HepG2 (cell line): ENCODE results near the gene ZNF638. TPM values are rescaled to one million over a fixed set of nuclear protein-coding genes. Genes with fewer than 3 reads are reported as not detected.

ENCODE experiments used
- ARID2 ChIP-seq: sonication (generic); formaldehyde crosslinking; IDR thresholded peaks from 2 replicates; pipeline ENCODE4 v1.8.1; 2022; ENCODE audit warnings: mild to moderate bottlenecking, missing genetic modification reagents, borderline replicate concordance
- KLF11 ChIP-seq: IDR thresholded peaks from 2 replicates; pipeline ENCODE4 v1.6.1; 2016; ENCODE audit warnings: missing compliant biosample characterization
- NFRKB ChIP-seq: fragments of 450-650 bp; IDR thresholded peaks from 2 replicates; pipeline ENCODE4 v1.6.1; 2017
- NR2F2 ChIP-seq: IDR thresholded peaks from 2 replicates; pipeline ENCODE4 v1.6.1; 2012; ENCODE audit warnings: low read depth, inconsistent platforms, borderline replicate concordance
- TBP ChIP-seq: sonication (generic); formaldehyde crosslinking; IDR thresholded peaks from 2 replicates; pipeline ENCODE4 v1.5.0; 2020; ENCODE audit warnings: missing genetic modification reagents
- THAP11 ChIP-seq: IDR thresholded peaks from 2 replicates; pipeline ENCODE4 v1.6.1; 2016; ENCODE audit warnings: missing biosample characterization, missing genetic modification reagents
- TSC22D2 ChIP-seq: sonication (generic); formaldehyde crosslinking; IDR thresholded peaks from 2 replicates; pipeline ENCODE4 v1.5.1; 2020; ENCODE audit warnings: missing genetic modification reagents, mild to moderate bottlenecking, borderline replicate concordance
- ZBTB7B ChIP-seq: sonication (generic); formaldehyde crosslinking; IDR thresholded peaks from 2 replicates; pipeline ENCODE4 v1.4.0; 2020; ENCODE audit warnings: missing genetic modification reagents
- ZNF101 ChIP-seq: sonication (generic); formaldehyde crosslinking; IDR thresholded peaks from 2 replicates; pipeline ENCODE4 v1.4.0; 2020; ENCODE audit warnings: mild to moderate bottlenecking, low read depth, missing genetic modification reagents, borderline replicate concordance
- ZNF605 ChIP-seq: sonication (generic); formaldehyde crosslinking; IDR thresholded peaks from 2 replicates; pipeline ENCODE4 v1.8.0; 2022; ENCODE audit warnings: mild to moderate bottlenecking, missing genetic modification reagents
- ZNF883 ChIP-seq: sonication (generic); formaldehyde crosslinking; IDR thresholded peaks from 2 replicates; pipeline ENCODE4 v1.5.1; 2020; ENCODE audit warnings: mild to moderate bottlenecking, missing genetic modification reagents; ENCODE audit errors: not compliant biosample characterization
- polyA plus RNA-seq, 8 experiments: library from polyadenylated mRNA; depleted of rRNA in 3 of 8; stranded (reverse) in 7 of 8; unstranded in 1 of 8; fragments of >200 nt; fragmentation: Illumina TruSeq in 4 of 8; extraction: Trizol in 4 of 8; gene quantifications; 2 replicates each; pipeline versions ENCODE4 v1.2.1 to v1.2.3, GENCODE V29; 2011 to 2016; ENCODE audit warnings: low read depth in 4 of 8, missing spikeins in 1 of 8, mixed read lengths in 1 of 8; ENCODE audit not compliant: insufficient read depth in 1 of 8
- total RNA-seq, 5 experiments: library from RNA; depleted of rRNA; stranded (reverse); fragments of >200 nt; fragmentation: Illumina TruSeq; extraction: Trizol; gene quantifications; 2 replicates each; pipeline ENCODE4 v1.2.3, GENCODE V29; 2016; ENCODE audit warnings: low read depth in 1 of 5
- TF ChIP-seq, protein P1 (sequence below): sonication (generic); formaldehyde crosslinking; IDR thresholded peaks from one replicate; pipeline ENCODE4 v1.5.1; 2020; ENCODE audit warnings: mild to moderate bottlenecking, missing genetic modification reagents; ENCODE audit errors: not compliant biosample characterization
- TF ChIP-seq, protein P2 (sequence below): sonication (generic); formaldehyde crosslinking; IDR thresholded peaks from 2 replicates; pipeline ENCODE4 v1.5.0; 2020; ENCODE audit warnings: mild to moderate bottlenecking, missing genetic modification reagents, moderate library complexity
- TF ChIP-seq, protein P3 (sequence below): sonication (generic); formaldehyde crosslinking; IDR thresholded peaks from 2 replicates; pipeline ENCODE4 v1.4.0; 2020; ENCODE audit warnings: mild to moderate bottlenecking, missing genetic modification reagents
- TF ChIP-seq, protein P4 (sequence below): sonication (generic); formaldehyde crosslinking; IDR thresholded peaks from 2 replicates; pipeline ENCODE4 v1.5.0; 2020; ENCODE audit warnings: missing genetic modification reagents, mild to moderate bottlenecking, borderline replicate concordance

Gene ZNF638
- total and polyA plus RNA-seq, 2 of the 13 experiments (the other 11 are each of a cell fraction or from before 2014, with no cell fraction given), result 92.7 to 144 TPM

DNA sequence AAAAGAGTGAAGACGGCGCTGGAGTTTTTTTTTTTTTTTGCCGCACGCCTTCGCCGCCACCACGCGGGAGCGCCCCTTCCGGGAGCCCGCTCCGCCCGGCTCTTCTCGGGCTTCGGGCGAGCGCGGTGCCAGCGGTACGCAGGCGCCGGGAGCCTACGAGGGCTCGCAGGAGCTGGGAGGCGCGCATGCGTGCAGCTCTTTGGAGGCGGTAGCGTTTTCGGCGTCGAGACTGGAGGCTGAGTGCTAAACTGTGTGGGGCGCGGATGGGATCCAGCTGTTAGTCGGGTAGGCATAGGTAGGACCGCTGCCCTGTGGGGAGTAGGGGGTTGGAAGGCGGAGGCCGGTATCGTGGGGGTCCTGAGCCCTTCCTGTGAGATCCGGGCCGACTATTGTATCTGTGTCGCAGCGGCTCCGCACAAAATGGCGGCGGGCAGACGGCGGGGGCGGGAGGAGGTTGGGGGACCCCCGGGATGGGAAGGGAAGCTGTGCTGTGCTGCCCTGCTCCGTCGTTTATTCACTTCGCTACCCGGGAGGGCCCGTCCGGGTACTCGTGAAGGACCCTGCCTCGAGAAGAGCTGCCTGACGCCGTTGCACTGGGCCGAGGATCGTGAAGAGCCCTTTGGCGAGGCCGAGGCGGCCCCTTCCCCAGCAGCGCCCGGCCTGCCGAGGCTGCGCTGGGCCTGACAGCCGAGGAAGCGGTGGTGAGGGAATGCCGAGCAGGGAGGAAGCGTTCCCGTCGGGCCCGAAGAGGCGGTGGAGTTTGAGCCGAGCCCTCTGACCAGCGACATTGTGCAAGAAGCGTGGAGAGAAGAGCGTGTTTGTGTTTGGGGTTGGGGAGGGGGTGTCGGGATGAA is at the start of gene ZNF638 (continued):
- TF ChIP-seq, protein P1, sequence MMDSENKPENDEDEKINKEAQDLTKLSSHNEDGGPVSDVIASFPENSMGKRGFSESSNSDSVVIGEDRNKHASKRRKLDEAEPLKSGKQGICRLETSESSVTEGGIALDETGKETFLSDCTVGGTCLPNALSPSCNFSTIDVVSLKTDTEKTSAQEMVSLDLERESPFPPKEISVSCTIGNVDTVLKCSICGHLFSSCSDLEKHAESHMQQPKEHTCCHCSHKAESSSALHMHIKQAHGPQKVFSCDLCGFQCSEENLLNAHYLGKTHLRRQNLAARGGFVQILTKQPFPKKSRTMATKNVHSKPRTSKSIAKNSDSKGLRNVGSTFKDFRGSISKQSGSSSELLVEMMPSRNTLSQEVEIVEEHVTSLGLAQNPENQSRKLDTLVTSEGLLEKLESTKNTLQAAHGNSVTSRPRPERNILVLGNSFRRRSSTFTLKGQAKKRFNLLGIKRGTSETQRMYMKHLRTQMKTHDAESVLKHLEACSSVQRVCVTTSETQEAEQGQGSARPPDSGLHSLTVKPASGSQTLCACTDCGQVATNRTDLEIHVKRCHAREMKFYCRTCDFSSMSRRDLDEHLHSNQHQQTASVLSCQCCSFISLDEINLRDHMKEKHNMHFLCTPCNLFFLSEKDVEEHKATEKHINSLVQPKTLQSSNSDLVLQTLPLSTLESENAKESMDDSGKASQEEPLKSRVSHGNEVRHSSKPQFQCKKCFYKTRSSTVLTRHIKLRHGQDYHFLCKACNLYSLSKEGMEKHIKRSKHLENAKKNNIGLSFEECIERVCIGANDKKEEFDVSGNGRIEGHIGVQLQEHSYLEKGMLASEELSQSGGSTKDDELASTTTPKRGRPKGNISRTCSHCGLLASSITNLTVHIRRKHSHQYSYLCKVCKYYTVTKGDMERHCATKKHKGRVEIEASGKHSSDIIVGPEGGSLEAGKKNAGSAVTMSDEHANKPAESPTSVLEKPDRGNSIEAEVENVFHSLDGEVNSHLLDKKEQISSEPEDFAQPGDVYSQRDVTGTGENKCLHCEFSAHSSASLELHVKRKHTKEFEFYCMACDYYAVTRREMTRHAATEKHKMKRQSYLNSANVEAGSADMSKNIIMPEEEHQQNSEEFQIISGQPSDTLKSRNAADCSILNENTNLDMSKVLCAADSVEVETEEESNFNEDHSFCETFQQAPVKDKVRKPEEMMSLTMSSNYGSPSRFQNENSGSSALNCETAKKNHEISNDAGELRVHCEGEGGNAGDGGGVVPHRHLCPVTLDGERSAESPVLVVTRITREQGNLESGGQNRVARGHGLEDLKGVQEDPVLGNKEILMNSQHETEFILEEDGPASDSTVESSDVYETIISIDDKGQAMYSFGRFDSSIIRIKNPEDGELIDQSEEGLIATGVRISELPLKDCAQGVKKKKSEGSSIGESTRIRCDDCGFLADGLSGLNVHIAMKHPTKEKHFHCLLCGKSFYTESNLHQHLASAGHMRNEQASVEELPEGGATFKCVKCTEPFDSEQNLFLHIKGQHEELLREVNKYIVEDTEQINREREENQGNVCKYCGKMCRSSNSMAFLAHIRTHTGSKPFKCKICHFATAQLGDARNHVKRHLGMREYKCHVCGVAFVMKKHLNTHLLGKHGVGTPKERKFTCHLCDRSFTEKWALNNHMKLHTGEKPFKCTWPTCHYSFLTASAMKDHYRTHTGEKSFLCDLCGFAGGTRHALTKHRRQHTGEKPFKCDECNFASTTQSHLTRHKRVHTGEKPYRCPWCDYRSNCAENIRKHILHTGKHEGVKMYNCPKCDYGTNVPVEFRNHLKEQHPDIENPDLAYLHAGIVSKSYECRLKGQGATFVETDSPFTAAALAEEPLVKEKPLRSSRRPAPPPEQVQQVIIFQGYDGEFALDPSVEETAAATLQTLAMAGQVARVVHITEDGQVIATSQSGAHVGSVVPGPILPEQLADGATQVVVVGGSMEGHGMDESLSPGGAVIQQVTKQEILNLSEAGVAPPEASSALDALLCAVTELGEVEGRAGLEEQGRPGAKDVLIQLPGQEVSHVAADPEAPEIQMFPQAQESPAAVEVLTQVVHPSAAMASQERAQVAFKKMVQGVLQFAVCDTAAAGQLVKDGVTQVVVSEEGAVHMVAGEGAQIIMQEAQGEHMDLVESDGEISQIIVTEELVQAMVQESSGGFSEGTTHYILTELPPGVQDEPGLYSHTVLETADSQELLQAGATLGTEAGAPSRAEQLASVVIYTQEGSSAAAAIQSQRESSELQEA (CRISPR knock-in tag), result peak; percentile 87
- TF ChIP-seq, protein P2, sequence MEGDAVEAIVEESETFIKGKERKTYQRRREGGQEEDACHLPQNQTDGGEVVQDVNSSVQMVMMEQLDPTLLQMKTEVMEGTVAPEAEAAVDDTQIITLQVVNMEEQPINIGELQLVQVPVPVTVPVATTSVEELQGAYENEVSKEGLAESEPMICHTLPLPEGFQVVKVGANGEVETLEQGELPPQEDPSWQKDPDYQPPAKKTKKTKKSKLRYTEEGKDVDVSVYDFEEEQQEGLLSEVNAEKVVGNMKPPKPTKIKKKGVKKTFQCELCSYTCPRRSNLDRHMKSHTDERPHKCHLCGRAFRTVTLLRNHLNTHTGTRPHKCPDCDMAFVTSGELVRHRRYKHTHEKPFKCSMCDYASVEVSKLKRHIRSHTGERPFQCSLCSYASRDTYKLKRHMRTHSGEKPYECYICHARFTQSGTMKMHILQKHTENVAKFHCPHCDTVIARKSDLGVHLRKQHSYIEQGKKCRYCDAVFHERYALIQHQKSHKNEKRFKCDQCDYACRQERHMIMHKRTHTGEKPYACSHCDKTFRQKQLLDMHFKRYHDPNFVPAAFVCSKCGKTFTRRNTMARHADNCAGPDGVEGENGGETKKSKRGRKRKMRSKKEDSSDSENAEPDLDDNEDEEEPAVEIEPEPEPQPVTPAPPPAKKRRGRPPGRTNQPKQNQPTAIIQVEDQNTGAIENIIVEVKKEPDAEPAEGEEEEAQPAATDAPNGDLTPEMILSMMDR, result peak; percentile 84
- TF ChIP-seq THAP11 (CRISPR knock-in tag) (peak; percentile 55), ZNF883 (peak; percentile 70), NR2F2 (no peak; the same call in 1 of the 2 replicates), TSC22D2 (CRISPR knock-in tag) (0 out of 2 replicates have a peak, but pooled peaks have one; percentile 17), ZBTB7B (CRISPR knock-in tag) (0 out of 2 replicates have a peak, but pooled peaks have one; percentile 23), ARID2 (no peak), ZNF605 (CRISPR knock-in tag) (peak; percentile 77), NFRKB (peak; percentile 65; the same call in 1 of the 2 replicates), ZNF101 (CRISPR knock-in tag) (no peak), KLF11 (CRISPR knock-in tag) (no peak), TBP (CRISPR knock-in tag) (no peak)
- TF ChIP-seq, protein P3, sequence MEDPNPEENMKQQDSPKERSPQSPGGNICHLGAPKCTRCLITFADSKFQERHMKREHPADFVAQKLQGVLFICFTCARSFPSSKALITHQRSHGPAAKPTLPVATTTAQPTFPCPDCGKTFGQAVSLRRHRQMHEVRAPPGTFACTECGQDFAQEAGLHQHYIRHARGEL (CRISPR knock-in tag), result no peak
- TF ChIP-seq, protein P4, sequence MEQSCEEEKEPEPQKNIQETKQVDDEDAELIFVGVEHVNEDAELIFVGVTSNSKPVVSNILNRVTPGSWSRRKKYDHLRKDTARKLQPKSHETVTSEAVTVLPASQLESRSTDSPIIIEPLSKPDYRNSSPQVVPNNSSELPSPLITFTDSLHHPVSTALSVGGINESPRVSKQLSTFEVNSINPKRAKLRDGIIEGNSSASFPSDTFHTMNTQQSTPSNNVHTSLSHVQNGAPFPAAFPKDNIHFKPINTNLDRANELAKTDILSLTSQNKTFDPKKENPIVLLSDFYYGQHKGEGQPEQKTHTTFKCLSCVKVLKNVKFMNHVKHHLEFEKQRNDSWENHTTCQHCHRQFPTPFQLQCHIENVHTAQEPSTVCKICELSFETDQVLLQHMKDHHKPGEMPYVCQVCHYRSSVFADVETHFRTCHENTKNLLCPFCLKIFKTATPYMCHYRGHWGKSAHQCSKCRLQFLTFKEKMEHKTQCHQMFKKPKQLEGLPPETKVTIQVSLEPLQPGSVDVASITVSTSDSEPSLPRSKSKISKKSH (CRISPR knock-in tag), result peak; percentile 55; the same call in 1 of the 2 replicates
